ENCODE results near the gene ELL. TPM values are rescaled to one million over a fixed set of nuclear protein-coding genes. Genes with fewer than 3 reads are reported as not detected.

ELL gene
- total RNA-seq, 2 donors from 2014 or later = 10.7 to 44.4 TPM

- H3K27me3 ChIP-seq (replicated peaks; ENCODE audit: insufficient read depth) = no peaks in the 10 kb centered on the region
- TF ChIP-seq POLR2A (IDR thresholded peaks at IDR 0.05) = no peak
- peak; percentile 41 to 69 (median 64) for TF ChIP-seq CTCF (IDR thresholded peaks at IDR 0.05)
- H3K4me1 ChIP-seq (replicated peaks) = peaks cover 11% of the 10 kb centered on the region
- intact Hi-C loops (cut with DNase I) = no loop called here
- H3K27ac ChIP-seq = no peak overlapping the region
- no peaks in the 10 kb centered on the region for H3K36me3 ChIP-seq
- DNase-seq (ENCODE audit: low spot score) = no peak
- 76% methylated on average over 28 of the region's 28 CpGs for WGBS
- H3K4me3 ChIP-seq = no peak overlapping the region
- H3K9me3 ChIP-seq = no peaks in the 10 kb centered on the region
Measured at GRCh38 chr19:18469069-18469846, 52.6 kb downstream of the ELL start.

GRCh38 chr19:18468517-18468916, 53.4 kb downstream of the ELL start:
- DNase-seq (ENCODE audit: low spot score) = no peak
- no peaks in the 10 kb centered on the region for H3K36me3 ChIP-seq
- TF ChIP-seq POLR2A (IDR thresholded peaks at IDR 0.05) (no peak), POLR2AphosphoS5 (IDR thresholded peaks at IDR 0.05) (no peak), CTCF (IDR thresholded peaks at IDR 0.05) (no peak)
- WGBS = 72% methylated on average over 3 of the region's 3 CpGs
- no peak overlapping the region for H3K4me3 ChIP-seq
- H3K9me3 ChIP-seq = no peaks in the 10 kb centered on the region
- peaks cover 11% of the 10 kb centered on the region for H3K4me1 ChIP-seq (replicated peaks)
- no peaks in the 10 kb centered on the region for H3K27me3 ChIP-seq (replicated peaks; ENCODE audit: insufficient read depth)
- intact Hi-C loops (cut with DNase I) = no loop called here
- no peak overlapping the region for H3K27ac ChIP-seq

- Histone ChIP-seq H3K27me3 (replicated peaks; ENCODE audit: insufficient read depth) (no peaks in the 10 kb centered on the region), H3K4me1 (replicated peaks) (peaks cover 11% of the 10 kb centered on the region), H3K27ac (no peak overlapping the region), H3K9me3 (no peaks in the 10 kb centered on the region), H3K4me3 (no peak overlapping the region), H3K36me3 (no peaks in the 10 kb centered on the region)
- TF ChIP-seq CTCF (IDR thresholded peaks at IDR 0.05) (no peak), POLR2A (IDR thresholded peaks at IDR 0.05) (no peak), POLR2AphosphoS5 (IDR thresholded peaks at IDR 0.05) (no peak)
- intact Hi-C loops (cut with DNase I) = no loop called here
- no peak for DNase-seq (ENCODE audit: low spot score)
- 87% methylated on average over 3 of the region's 3 CpGs for WGBS
Measured at GRCh38 chr19:18467978-18468377, 53.9 kb downstream of the ELL start.

DNA sequence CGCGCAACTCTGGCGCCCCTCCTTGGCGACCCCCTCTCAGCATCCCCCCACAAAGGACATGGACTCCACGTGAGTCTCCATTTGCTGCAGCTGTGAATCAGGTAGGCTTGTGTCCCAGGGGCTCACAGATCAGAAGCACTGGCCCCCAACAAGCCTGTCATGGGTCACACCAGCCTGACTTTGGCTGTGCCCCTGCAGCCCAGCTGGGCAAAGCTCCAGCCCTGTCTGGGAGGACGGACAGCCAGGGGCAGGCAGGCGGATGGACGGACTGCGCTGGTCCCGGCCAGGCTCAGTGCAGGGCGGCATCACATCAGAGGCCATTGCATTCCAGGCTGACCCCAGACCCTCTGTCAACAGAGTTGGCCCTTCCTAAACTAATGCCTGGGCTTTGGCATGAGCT, 55.5 kb downstream of the ELL start:
- TF ChIP-seq POLR2A (IDR thresholded peaks at IDR 0.05) (no peak), CTCF (IDR thresholded peaks at IDR 0.05) (no peak), POLR2AphosphoS5 (IDR thresholded peaks at IDR 0.05) (no peak)
- Histone ChIP-seq H3K27ac (no peak overlapping the region), H3K27me3 (replicated peaks; ENCODE audit: insufficient read depth) (no peaks in the 10 kb centered on the region), H3K4me1 (replicated peaks) (peaks cover 11% of the 10 kb centered on the region), H3K4me3 (no peak overlapping the region), H3K9me3 (no peaks in the 10 kb centered on the region), H3K36me3 (no peaks in the 10 kb centered on the region)
- no peak for DNase-seq (ENCODE audit: low spot score)
- 88% methylated on average over 10 of the region's 11 CpGs for WGBS
- intact Hi-C loops (cut with DNase I) = no loop called here

- intact Hi-C loops (cut with DNase I) = no loop called here
- DNase-seq (ENCODE audit: low spot score) = no peak
- Histone ChIP-seq H3K36me3 (no peaks in the 10 kb centered on the region), H3K4me1 (replicated peaks) (peaks cover 11% of the 10 kb centered on the region), H3K9me3 (no peaks in the 10 kb centered on the region), H3K27me3 (replicated peaks; ENCODE audit: insufficient read depth) (no peaks in the 10 kb centered on the region), H3K27ac (peak overlapping the region; percentile 74), H3K4me3 (no peak overlapping the region)
- no peak for TF ChIP-seq POLR2A (IDR thresholded peaks at IDR 0.05)
- TF ChIP-seq CTCF (IDR thresholded peaks at IDR 0.05) = no peak
- no peak for TF ChIP-seq POLR2AphosphoS5 (IDR thresholded peaks at IDR 0.05)
- 81% methylated on average over 6 of the region's 6 CpGs for WGBS
Measured at GRCh38 chr19:18465964-18466339, 55.9 kb downstream of the ELL start.
